Panc1 (cell line): ENCODE results near the gene ORC2. TPM values are rescaled to one million over a fixed set of nuclear protein-coding genes. Genes with fewer than 3 reads are reported as not detected.

Experiments
- ATAC-seq: fragments of 200-7000 bp; cut with Tn5 transposase; 2 replicates; pipeline ENCODE4 v1.9.1; 2020; ENCODE audit warnings: mild to moderate bottlenecking, moderate library complexity
- BruUV-seq: library from RNA; stranded (reverse); fragments of 400-500 nt; replicated peaks from 2 replicates; lab custom pipeline; 2021; lab: Mats Ljungman, UMichigan
- CTCF ChIA-PET: fragments of 300-600 bp; sonication (Branson Sonifier 250); formaldehyde crosslinking; loops from one replicate; lab custom pipeline; 2022; ENCODE audit warnings: antibody characterized with exemption; lab: Charles Lee
- POLR2A ChIA-PET: fragments of 300-600 bp; sonication (Branson Sonifier 250); formaldehyde crosslinking; loops from one replicate; lab custom pipeline; 2022; ENCODE audit warnings: antibody characterized with exemption; lab: Charles Lee
- DNase-seq: peaks from one replicate; pipeline ENCODE4 v3.0.0-alpha.2; 2010; ENCODE audit warnings: low read depth, low spot score
- H3K27ac ChIP-seq: 2 replicates; pipeline ENCODE4 v1.5.1; 2011; ENCODE audit warnings: mild to moderate bottlenecking, low read length, inconsistent platforms
- H3K27me3 ChIP-seq: fragments of 200-500 bp; sonication (Bioruptor generic); 2 replicates; pipeline ENCODE4 v1.6.0; 2014; ENCODE audit warnings: low read length, inconsistent platforms; ENCODE audit not compliant: control insufficient read depth, insufficient read depth
- H3K36me3 ChIP-seq: fragments of 200-500 bp; sonication (Bioruptor generic); 2 replicates; pipeline ENCODE4 v1.5.1; 2014; ENCODE audit warnings: inconsistent platforms, mild to moderate bottlenecking, low read length, moderate library complexity; ENCODE audit not compliant: control insufficient read depth, insufficient read depth
- H3K4me1 ChIP-seq: 2 replicates; pipeline ENCODE4 v1.5.1; 2011; ENCODE audit warnings: inconsistent platforms, mild to moderate bottlenecking, low read length, moderate library complexity; ENCODE audit not compliant: control insufficient read depth, insufficient read depth
- H3K4me3 ChIP-seq, 2 experiments: 2 replicates each; pipeline ENCODE4 v1.5.1; 2011 to 2012; ENCODE audit warnings: low read depth in 2 of 2, low read length in 2 of 2, mild to moderate bottlenecking in 2 of 2, inconsistent platforms in 1 of 2, moderate library complexity in 1 of 2
- H3K9me3 ChIP-seq: fragments of 200-500 bp; sonication (Bioruptor generic); 2 replicates; pipeline ENCODE4 v1.5.1; 2014; ENCODE audit warnings: low read depth, mild to moderate bottlenecking, inconsistent platforms, low read length, moderate library complexity; ENCODE audit not compliant: control insufficient read depth, insufficient read depth
- CTCF ChIP-seq: fragments of 450-650 bp; IDR thresholded peaks from 2 replicates; pipeline ENCODE4 v1.5.1; 2017; ENCODE audit warnings: mild to moderate bottlenecking
- POLR2AphosphoS5 ChIP-seq: IDR thresholded peaks from 2 replicates; pipeline ENCODE4 v1.6.1; 2012; ENCODE audit warnings: mild to moderate bottlenecking, low read depth, low read length, moderate library complexity
- REST ChIP-seq, 2 experiments: IDR thresholded peaks; 2 replicates each; pipeline ENCODE4 v1.6.1; 2011 to 2012; ENCODE audit warnings: low read depth in 2 of 2, control low read depth in 1 of 2, low read length in 1 of 2, mild to moderate bottlenecking in 1 of 2, moderate library complexity in 1 of 2; ENCODE audit not compliant: insufficient read depth in 1 of 2
- SIN3A ChIP-seq: IDR thresholded peaks from 2 replicates; pipeline ENCODE4 v1.6.1; 2012; ENCODE audit warnings: low read depth, mild to moderate bottlenecking, low read length, moderate library complexity, borderline replicate concordance; ENCODE audit not compliant: insufficient read depth
- TCF7L2 ChIP-seq: IDR thresholded peaks from 2 replicates; pipeline ENCODE4 v1.6.1; 2011; ENCODE audit warnings: mild to moderate bottlenecking, low read depth, low read length, inconsistent platforms
- in situ Hi-C: cut with HindIII; loops from 2 replicates; pipeline ENCODE4 v1.10.0; 2016; ENCODE audit warnings: low sequenced_read_pairs, low pct_unique_long_range_greater_than_20kb
- intact Hi-C: fragments of 100-400 bp; cut with micrococcal nuclease; formaldehyde crosslinking; loops from one replicate; pipeline ENCODE4 v1.10.0; 2022; ENCODE audit not compliant: unreplicated experiment
- total RNA-seq: library from RNA; stranded (reverse); gene quantifications from one replicate; pipeline ENCODE4 v1.2.1, GENCODE V29; 2021; ENCODE audit not compliant: unreplicated experiment

ORC2 gene
- total RNA-seq, 1 experiment from 2014 or later = 41.8 TPM

GRCh38 chr2:200873560-200873959 lies 89.9 kb downstream of the ORC2 start:
- H3K27me3 ChIP-seq = no peaks in the 10 kb centered on the region
- intact Hi-C loops = no loop called here
- ATAC-seq (no peak), DNase-seq (no peak)
- H3K9me3 ChIP-seq = no peaks in the 10 kb centered on the region
- BruUV-seq = no TSS peak
- H3K4me1 ChIP-seq = no peaks in the 10 kb centered on the region
- no peaks in the 10 kb centered on the region for H3K36me3 ChIP-seq
- ChIA-PET POLR2A (no interaction called here), CTCF (no interaction called here)
- TF ChIP-seq REST (IDR thresholded peaks at IDR 0.05; ENCODE audit: insufficient read depth in 1 of 2, low read depth in 2 of 2, low read length in 1 of 2) (no peak), POLR2AphosphoS5 (no peak), CTCF (no peak), TCF7L2 (no peak), SIN3A (no peak)
- in situ Hi-C loops = no loop called here
- H3K4me3 ChIP-seq = no peak overlapping the region
- no peak overlapping the region for H3K27ac ChIP-seq

GRCh38 chr2:200871151-200871550 lies 92.3 kb downstream of the ORC2 start:
- Histone ChIP-seq H3K27me3 (no peaks in the 10 kb centered on the region), H3K9me3 (no peaks in the 10 kb centered on the region), H3K27ac (peak overlapping the region; percentile 8; the same call in 1 of the 2 replicates), H3K4me1 (no peaks in the 10 kb centered on the region), H3K4me3 (no peak overlapping the region), H3K36me3 (no peaks in the 10 kb centered on the region)
- TF ChIP-seq POLR2AphosphoS5 (no peak), CTCF (no peak), SIN3A (no peak), REST (IDR thresholded peaks at IDR 0.05; ENCODE audit: insufficient read depth in 1 of 2, low read depth in 2 of 2, low read length in 1 of 2) (no peak)
- in situ Hi-C loops (no loop called here), intact Hi-C loops (no loop called here)
- BruUV-seq = no TSS peak
- CTCF ChIA-PET = no interaction called here
- no peak for ATAC-seq
- POLR2A ChIA-PET = no interaction called here
- no peak for DNase-seq
